Measurements from ENCODE around the gene NDUFAB1.

DNA sequence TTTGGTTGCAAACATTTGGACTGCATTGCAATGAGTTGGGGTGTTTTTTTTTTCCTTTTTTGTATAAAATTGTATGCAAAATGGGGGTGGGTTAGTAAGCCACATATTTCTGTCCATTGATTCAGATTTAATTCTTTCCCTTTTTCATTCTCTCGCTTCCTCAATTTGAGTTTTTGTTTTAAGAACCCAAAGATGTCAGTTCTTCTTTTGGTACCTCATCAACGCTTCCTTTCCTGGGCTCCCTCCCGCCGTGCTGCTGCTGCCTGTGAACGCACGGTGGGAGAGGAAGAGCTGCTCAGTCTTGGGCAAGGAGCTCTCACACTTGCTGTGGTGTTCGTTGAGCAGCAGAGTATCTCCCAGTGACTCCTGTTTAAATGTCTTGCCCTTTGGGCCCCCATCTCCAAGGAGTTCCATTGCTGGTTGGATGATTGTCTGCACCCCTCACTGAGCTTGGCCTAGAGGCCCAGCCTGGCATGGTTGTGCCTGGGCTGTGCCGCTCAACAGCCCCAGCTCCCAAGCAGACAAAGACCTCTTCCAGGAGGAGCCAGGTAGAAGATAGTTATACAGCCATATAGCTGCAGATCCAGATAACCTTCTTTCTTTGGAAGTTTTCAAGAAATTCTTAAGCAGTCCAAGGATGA lies 25.0 kb downstream of the NDUFAB1 start:
- TF ChIP-seq, protein P1, sequence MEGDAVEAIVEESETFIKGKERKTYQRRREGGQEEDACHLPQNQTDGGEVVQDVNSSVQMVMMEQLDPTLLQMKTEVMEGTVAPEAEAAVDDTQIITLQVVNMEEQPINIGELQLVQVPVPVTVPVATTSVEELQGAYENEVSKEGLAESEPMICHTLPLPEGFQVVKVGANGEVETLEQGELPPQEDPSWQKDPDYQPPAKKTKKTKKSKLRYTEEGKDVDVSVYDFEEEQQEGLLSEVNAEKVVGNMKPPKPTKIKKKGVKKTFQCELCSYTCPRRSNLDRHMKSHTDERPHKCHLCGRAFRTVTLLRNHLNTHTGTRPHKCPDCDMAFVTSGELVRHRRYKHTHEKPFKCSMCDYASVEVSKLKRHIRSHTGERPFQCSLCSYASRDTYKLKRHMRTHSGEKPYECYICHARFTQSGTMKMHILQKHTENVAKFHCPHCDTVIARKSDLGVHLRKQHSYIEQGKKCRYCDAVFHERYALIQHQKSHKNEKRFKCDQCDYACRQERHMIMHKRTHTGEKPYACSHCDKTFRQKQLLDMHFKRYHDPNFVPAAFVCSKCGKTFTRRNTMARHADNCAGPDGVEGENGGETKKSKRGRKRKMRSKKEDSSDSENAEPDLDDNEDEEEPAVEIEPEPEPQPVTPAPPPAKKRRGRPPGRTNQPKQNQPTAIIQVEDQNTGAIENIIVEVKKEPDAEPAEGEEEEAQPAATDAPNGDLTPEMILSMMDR (IDR thresholded peaks at IDR 0.05 in 4 of 5, conservative IDR thresholded peaks at IDR 0.05 in 1 of 5) = no peak
- no peak for TF ChIP-seq POLR2A (IDR thresholded peaks at IDR 0.05)

All from gastrocnemius medialis (tissue), 4 donors.